HepG2 (cell line): ENCODE measurements around the gene TBRG4. TPM values are rescaled to one million over a fixed set of nuclear protein-coding genes. Genes with fewer than 3 reads are reported as not detected.

Source experiments
- ATRX ChIP-seq: sonication (generic); formaldehyde crosslinking; IDR thresholded peaks from 2 replicates; pipeline ENCODE4 v1.4.0; 2020; ENCODE audit warnings: missing genetic modification reagents, borderline replicate concordance
- ISX ChIP-seq: sonication (generic); formaldehyde crosslinking; conservative IDR thresholded peaks from 2 replicates; pipeline ENCODE4 v1.5.0; 2020; ENCODE audit warnings: missing genetic modification reagents
- KIAA2018 ChIP-seq: sonication (generic); formaldehyde crosslinking; IDR thresholded peaks from 2 replicates; pipeline ENCODE4 v1.5.0; 2020; ENCODE audit warnings: mild to moderate bottlenecking, missing genetic modification reagents, borderline replicate concordance
- RARA ChIP-seq: IDR thresholded peaks from 2 replicates; pipeline ENCODE4 v1.6.1; 2016; ENCODE audit warnings: missing genetic modification reagents, missing compliant biosample characterization
- ZFP82 ChIP-seq: sonication (generic); formaldehyde crosslinking; IDR thresholded peaks from 2 replicates; pipeline ENCODE4 v1.5.1; 2020; ENCODE audit warnings: mild to moderate bottlenecking, missing genetic modification reagents, borderline replicate concordance
- ZNF543 ChIP-seq: sonication (generic); formaldehyde crosslinking; IDR thresholded peaks from 2 replicates; pipeline ENCODE4 v1.4.0; 2020; ENCODE audit warnings: mild to moderate bottlenecking, missing genetic modification reagents
- ZNF790 ChIP-seq: sonication (generic); formaldehyde crosslinking; IDR thresholded peaks from 2 replicates; pipeline ENCODE4 v1.8.0; 2022; ENCODE audit warnings: missing genetic modification reagents, mild to moderate bottlenecking, borderline replicate concordance
- ZNF841 ChIP-seq: sonication (generic); formaldehyde crosslinking; IDR thresholded peaks from 2 replicates; pipeline ENCODE4 v1.8.1; 2023; ENCODE audit warnings: missing genetic modification reagents, borderline replicate concordance
- polyA plus RNA-seq, 8 experiments: library from polyadenylated mRNA; depleted of rRNA in 3 of 8; stranded (reverse) in 7 of 8; unstranded in 1 of 8; fragments of >200 nt; fragmentation: Illumina TruSeq in 4 of 8; extraction: Trizol in 4 of 8; gene quantifications; 2 replicates each; pipeline versions ENCODE4 v1.2.1 to v1.2.3, GENCODE V29; 2011 to 2016; ENCODE audit warnings: low read depth in 4 of 8, missing spikeins in 1 of 8, mixed read lengths in 1 of 8; ENCODE audit not compliant: insufficient read depth in 1 of 8
- total RNA-seq, 5 experiments: library from RNA; depleted of rRNA; stranded (reverse); fragments of >200 nt; fragmentation: Illumina TruSeq; extraction: Trizol; gene quantifications; 2 replicates each; pipeline ENCODE4 v1.2.3, GENCODE V29; 2016; ENCODE audit warnings: low read depth in 1 of 5
- TF ChIP-seq, protein P1 (sequence below): sonication (generic); formaldehyde crosslinking; IDR thresholded peaks from 2 replicates; pipeline ENCODE4 v1.5.1; 2020; ENCODE audit warnings: missing genetic modification reagents, mild to moderate bottlenecking, borderline replicate concordance
- TF ChIP-seq, protein P2 (sequence below): sonication (generic); formaldehyde crosslinking; IDR thresholded peaks from 2 replicates; pipeline ENCODE4 v1.4.0; 2020; ENCODE audit warnings: missing genetic modification reagents
- TF ChIP-seq, protein P3 (sequence below): IDR thresholded peaks from 2 replicates; pipeline ENCODE4 v1.6.1; 2012; ENCODE audit warnings: low read depth, low read length, improper control_type of control experiment
- TF ChIP-seq, protein P4 (sequence below): sonication (generic); formaldehyde crosslinking; IDR thresholded peaks from 2 replicates; pipeline ENCODE4 v1.5.1; 2020; ENCODE audit warnings: missing genetic modification reagents, mild to moderate bottlenecking, borderline replicate concordance

Gene TBRG4
- total and polyA plus RNA-seq, 2 of the 13 experiments (the other 11 are each of a cell fraction or from before 2014, with no cell fraction given), result 87.8 to 107 TPM

DNA sequence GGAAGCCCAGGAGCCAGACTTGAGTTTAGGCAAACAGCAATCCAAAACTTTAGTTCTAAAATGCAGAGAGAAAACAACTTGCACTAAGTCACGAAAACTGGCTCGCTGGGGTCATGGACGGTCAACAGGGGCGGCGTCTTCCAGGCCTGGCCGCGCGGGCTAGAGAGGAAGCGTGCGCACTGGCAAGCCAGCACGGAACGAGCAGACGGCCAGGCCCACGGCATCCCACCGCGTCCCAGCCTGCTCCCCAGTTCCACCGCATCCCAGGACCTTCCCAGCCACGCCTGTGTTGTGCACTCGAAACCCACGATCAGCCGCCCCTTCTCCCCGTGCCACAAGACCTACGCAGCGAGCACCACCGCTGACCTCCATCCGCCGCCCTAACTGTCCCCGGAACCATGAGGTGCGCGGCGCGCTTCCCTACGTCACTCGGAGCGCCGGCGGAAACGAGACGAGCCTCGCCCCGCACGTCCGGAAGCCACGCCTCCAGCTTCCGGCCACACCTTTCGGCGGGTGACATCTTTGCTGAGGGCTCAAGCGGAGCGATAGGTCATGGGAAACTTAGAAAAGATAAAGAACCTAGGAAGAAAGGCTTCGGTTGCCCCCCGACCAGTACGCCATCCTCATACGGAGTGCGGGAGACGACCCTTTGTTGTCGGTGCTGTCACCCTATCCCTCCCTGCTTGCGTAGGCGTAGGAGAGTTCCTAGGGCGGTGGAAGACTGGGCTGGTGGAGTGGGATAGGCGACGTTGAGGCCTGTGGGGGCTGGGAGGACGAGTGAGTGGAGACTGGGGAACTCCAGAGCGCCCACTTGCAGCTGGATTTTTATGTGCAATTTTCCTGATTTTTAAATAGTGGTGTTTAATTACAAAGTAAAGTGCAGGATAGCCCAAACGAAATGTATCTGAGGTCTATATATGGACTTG lies at the start of gene TBRG4 (continued):
- TF ChIP-seq, protein P1, sequence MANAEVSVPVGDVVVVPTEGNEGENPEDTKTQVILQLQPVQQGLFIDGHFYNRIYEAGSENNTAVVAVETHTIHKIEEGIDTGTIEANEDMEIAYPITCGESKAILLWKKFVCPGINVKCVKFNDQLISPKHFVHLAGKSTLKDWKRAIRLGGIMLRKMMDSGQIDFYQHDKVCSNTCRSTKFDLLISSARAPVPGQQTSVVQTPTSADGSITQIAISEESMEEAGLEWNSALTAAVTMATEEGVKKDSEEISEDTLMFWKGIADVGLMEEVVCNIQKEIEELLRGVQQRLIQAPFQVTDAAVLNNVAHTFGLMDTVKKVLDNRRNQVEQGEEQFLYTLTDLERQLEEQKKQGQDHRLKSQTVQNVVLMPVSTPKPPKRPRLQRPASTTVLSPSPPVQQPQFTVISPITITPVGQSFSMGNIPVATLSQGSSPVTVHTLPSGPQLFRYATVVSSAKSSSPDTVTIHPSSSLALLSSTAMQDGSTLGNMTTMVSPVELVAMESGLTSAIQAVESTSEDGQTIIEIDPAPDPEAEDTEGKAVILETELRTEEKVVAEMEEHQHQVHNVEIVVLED (CRISPR knock-in tag), result peak; percentile 97
- TF ChIP-seq ZNF790 (CRISPR knock-in tag), result peak; percentile 90
- TF ChIP-seq KIAA2018 (CRISPR knock-in tag), result no peak
- peak; percentile 58 for TF ChIP-seq RARA (CRISPR knock-in tag)
- TF ChIP-seq, protein P2, sequence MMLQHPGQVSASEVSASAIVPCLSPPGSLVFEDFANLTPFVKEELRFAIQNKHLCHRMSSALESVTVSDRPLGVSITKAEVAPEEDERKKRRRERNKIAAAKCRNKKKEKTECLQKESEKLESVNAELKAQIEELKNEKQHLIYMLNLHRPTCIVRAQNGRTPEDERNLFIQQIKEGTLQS (CRISPR knock-in tag), result no peak; the same call in 1 of the 2 replicates
- TF ChIP-seq, protein P3, sequence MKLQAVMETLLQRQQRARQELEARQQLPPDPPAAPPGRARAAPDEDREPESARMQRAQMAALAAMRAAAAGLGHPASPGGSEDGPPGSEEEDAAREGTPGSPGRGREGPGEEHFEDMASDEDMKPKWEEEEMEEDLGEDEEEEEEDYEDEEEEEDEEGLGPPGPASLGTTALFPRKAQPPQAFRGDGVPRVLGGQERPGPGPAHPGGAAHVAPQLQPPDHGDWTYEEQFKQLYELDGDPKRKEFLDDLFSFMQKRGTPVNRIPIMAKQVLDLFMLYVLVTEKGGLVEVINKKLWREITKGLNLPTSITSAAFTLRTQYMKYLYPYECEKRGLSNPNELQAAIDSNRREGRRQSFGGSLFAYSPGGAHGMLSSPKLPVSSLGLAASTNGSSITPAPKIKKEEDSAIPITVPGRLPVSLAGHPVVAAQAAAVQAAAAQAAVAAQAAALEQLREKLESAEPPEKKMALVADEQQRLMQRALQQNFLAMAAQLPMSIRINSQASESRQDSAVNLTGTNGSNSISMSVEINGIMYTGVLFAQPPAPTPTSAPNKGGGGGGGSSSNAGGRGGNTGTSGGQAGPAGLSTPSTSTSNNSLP, result 0 out of 2 replicates have a peak, but pooled peaks have one; percentile 32
- TF ChIP-seq ISX (CRISPR knock-in tag), result no peak; the same call in 1 of the 2 replicates
- TF ChIP-seq ATRX (CRISPR knock-in tag), result no peak
- TF ChIP-seq, protein P4, sequence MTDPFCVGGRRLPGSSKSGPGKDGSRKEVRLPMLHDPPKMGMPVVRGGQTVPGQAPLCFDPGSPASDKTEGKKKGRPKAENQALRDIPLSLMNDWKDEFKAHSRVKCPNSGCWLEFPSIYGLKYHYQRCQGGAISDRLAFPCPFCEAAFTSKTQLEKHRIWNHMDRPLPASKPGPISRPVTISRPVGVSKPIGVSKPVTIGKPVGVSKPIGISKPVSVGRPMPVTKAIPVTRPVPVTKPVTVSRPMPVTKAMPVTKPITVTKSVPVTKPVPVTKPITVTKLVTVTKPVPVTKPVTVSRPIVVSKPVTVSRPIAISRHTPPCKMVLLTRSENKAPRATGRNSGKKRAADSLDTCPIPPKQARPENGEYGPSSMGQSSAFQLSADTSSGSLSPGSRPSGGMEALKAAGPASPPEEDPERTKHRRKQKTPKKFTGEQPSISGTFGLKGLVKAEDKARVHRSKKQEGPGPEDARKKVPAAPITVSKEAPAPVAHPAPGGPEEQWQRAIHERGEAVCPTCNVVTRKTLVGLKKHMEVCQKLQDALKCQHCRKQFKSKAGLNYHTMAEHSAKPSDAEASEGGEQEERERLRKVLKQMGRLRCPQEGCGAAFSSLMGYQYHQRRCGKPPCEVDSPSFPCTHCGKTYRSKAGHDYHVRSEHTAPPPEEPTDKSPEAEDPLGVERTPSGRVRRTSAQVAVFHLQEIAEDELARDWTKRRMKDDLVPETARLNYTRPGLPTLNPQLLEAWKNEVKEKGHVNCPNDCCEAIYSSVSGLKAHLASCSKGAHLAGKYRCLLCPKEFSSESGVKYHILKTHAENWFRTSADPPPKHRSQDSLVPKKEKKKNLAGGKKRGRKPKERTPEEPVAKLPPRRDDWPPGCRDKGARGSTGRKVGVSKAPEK (CRISPR knock-in tag), result no peak
- TF ChIP-seq ZNF543, result peak; percentile 91
- TF ChIP-seq ZFP82 (CRISPR knock-in tag), result peak; percentile 64; the same call in 1 of the 2 replicates
- peak; percentile 39; the same call in 1 of the 2 replicates for TF ChIP-seq ZNF841 (CRISPR knock-in tag)
